GM21360 (cell line): ENCODE measurements around the gene KLHL2.

ENCODE experiments used
- ATAC-seq: cut with Tn5 transposase; IDR thresholded peaks from one replicate; pipeline ENCODE4 v1.9.1; 2021; ENCODE audit warnings: mild to moderate bottlenecking, moderate library complexity; ENCODE audit not compliant: unreplicated experiment

Gene KLHL2

DNA sequence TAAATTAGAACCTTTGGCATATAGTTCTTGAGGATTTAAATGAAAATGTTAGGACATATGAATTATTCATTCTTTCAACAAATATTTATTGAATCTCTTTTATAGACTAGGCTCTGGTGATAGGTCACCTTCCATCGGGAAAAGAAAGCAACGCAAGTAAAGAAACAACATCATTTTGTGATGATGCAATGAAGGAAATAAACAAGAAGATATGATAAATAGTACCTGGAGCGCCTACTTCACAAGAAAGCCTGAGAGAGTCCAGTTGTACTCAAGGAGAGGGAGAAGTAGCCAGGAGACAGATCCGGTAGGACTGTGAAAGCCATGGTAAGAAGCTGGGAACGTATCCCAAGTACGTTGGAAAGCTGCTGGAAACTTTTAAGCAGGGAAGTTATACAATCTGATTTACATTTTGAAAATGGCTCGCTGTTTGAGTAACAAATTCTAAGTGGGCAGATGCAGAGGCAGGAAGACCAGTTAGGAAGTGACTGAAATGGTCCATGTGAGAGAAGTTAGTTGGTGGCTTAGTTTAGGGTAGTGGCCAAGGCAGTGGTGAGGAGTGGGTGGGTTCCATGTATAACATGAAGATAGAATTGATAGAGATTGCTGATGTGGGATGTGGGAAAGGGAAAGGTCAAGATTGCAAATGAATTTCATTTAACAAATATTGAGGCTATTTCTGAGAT lies 153.8 kb downstream of the KLHL2 start:
- no peak for ATAC-seq

DNA sequence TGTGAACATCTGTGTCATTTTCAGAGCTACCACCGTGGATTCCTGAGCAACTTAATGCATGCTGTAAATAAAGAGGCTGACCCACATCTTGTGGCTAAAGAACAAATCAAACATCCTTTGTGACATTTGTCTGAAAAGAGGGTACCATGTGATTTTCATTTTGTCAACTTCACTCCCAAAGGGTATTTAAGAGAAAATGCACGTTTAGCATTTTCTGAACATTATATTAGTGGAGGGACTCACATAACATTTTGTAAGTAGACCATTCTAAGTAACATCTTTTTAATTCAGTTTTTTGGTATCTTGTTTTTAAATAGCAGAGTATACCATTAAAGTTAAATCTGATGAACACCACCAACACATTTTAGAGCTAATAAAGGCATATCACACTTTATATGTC lies 154.4 kb downstream of the KLHL2 start:
- ATAC-seq = no peak

DNA sequence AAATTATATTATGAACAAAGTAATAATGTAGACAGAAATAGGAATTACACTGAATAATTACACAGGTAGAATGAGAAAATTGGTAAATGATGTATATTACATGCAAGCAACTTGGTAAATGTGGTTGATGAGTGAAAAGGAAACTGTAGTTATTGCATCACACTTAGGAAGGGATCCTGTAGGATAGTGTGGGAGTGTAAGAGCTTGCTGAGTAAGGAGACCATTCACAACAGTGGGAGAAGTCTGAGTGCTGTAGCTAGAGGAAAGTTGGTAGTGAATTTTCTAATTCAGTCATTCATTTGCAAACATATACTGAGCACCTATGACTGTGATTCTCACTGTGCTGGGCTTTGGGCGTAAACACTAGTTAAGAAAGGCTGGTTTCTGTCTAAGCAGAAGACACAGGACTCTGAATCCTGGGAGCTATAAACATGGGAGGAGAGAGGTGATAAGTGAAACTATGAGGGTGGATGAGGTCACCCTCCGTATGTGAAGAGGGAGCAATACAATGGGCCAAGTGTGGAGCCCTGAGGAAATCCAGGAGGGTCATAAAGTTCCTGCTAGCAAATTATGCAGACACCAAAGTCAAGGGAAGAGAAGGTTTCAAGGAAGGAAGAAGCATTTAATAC lies 157.2 kb downstream of the KLHL2 start:
- ATAC-seq = no peak

DNA sequence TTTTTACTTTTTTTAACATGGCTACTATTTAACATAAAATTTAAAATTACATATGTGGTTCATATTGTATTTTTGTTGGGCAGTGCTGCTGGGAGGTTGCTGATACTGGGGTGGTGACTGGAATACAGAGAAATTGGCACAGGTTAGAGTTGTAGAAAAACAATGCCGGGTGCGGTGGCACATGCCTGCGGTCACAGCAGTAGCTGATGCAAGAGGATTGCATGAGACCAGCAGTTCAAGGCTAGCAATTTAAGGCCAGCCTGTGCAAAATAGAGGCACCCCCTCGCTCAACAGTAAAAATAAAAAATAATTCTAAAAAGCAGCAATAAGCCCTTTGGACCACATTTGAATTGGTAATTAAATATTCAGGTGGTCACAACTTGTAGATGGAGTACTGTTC lies 159.7 kb downstream of the KLHL2 start:
- no peak for ATAC-seq

DNA sequence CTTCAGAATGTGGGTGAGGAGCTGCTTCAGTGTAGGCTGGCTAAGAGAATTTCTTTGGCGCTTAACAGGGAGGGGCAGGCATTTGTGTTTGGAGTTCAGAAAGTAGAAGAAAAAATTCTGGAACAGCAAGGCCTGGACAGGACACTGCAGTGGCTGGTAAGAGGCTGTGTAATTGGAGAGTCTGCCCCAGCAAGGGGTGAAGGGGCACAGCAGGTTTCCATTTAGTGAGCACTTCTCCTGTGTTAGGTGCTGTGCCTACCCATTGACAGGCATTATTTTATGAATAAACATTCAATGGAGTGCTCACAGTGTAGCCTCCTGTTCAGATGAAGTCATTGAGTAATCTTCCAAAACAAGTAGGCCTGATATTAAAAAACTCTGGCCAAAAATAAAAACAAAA lies 160.8 kb downstream of the KLHL2 start:
- ATAC-seq = no peak

DNA sequence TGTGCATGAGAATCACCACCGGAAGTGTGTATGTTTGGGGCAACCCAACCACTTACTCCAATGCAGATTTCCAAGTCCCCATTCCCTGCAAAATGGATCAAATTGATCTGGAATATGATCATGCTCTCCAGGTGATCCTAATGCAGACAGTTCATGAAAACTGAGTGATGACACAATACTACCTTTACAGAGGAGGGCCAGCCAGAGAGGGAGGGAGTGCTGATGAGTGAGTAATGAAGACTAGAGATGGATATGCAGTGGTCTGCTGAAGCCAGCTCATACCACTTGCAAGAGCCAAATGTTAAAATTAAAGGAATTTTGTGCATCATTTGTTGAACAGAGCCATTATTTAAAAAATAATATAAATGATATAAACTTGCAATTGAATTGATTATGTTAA lies 161.2 kb downstream of the KLHL2 start:
- ATAC-seq = no peak

DNA sequence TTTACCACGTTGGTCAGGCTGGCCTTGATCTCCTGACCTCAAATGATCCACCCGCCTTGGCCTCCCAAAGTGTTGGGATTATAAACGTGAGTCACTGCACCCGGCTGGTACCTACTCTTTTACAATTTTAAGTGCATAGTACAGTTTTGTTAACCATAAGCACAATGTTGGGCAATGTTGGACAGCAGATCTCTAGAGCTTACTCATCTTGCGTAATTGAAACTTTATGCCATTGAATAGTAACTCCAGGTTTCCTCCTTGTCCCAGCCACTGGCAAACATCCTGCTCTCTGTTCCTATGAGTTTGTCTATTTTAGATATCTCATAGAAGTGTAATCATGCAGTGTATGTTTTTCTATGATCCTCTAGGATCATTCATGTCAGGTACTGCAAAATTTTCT lies 162.2 kb downstream of the KLHL2 start:
- ATAC-seq = no peak

DNA sequence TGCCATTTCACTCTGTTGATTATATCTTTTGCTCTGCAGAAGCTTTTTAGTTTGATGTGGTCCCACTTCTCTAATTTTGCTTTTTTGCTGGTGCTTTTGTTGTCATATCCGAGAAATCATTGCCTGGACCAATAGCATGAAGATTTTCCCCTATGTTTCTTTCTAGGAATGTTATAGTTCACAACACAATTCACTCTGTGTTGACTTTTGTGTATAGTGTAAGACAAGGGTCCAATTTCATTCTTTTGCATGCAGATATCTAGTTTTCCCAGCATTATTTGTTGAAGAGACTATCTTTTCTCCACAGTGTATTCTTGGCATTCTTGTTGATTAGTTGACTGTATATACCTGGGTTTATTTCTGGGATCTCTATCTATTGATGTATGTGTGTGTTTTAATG lies 163.2 kb downstream of the KLHL2 start:
- ATAC-seq = no peak
